Cardiac septum (tissue), 1 donor: ENCODE results near the gene ITGAL. TPM values are rescaled to one million over a fixed set of nuclear protein-coding genes. Genes with fewer than 3 reads are reported as not detected.
A peak's percentile ranks its signal among the peaks of the same experiment; 100 is the strongest.

Experiments
- DNase-seq: peaks from one replicate; pipeline ENCODE4 v3.0.0-alpha.2; 2020; ENCODE audit warnings: low spot score
- intact Hi-C: fragments of 100-400 bp; cut with DNase I; formaldehyde crosslinking; loops from one replicate; pipeline ENCODE4 v1.14.0; 2022
- total RNA-seq: library from RNA; stranded (reverse); fragmentation: NEBNext Ultra II Directional; extraction: Animal tissue kit (Norgen Biotek cat#: 25700); gene quantifications from one replicate; pipeline ENCODE4 v1.2.1, GENCODE V29; 2021
- donor health status: DM: no; HTN: no; CAD: no.

Gene ITGAL
- total RNA-seq, 1 donor from 2014 or later: 2.9 TPM

GRCh38 chr16:30557957-30558788 is 85.6 kb downstream of the ITGAL start, which contains the start of gene ZNF764:
ZNF764 (minus strand) TSS chr16:30558374; CDS start chr16:30558182, 192 bp downstream.
- intact Hi-C loops: loop anchor here (1.0 to 2.0 kb wide), 3 partner anchors 13 to 71 kb away; partner anchors contain the start of gene ZNF688
- DNase-seq: peak; percentile 100

DNA sequence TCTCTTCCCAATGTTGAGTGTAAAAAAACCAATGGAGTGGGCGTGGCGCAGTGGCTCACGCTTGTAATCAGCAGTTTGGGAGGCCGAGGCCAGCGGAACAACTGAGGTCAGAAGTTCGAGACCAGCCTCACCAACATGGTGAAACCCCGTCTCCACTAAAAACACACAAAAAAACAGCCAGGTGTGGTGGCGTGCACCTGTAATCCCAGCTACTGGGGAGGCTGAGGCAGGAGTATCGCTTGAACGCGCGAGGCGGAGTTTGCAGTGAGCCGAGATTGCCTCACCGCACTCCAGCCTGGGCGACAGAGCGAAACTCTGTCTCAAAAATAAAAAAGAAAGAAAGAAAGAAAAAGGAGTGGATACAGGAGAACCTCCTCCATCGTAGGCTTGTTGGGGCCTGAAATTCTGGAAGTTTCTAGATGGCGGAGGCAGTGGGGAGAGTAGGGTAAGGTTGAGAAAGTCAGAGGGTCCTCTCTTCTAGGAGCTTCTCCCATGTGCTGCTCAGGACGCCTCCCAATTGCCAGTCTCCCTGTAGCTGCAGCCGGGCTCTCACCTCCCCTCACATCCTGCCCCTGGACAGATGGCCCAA is 86.3 kb downstream of the ITGAL start:
- intact Hi-C loops: loop anchor here (1.0 to 2.0 kb wide), 3 partner anchors 12 to 70 kb away; partner anchors contain the start of gene ZNF688

GRCh38 chr16:30559690-30560089 is 87.1 kb downstream of the ITGAL start:
- intact Hi-C loops: loop anchor here (2.0 kb wide), 1 partner anchor 69 kb away; no protein-coding TSS in a partner anchor
- DNase-seq: no peak

More for the DNA sequence above, 86.3 kb downstream of the ITGAL start:
- DNase-seq: no peak

GRCh38 chr16:30561089-30561816 is 88.7 kb downstream of the ITGAL start:
- peak; percentile 80 for DNase-seq
- intact Hi-C loops: no loop called here

DNA sequence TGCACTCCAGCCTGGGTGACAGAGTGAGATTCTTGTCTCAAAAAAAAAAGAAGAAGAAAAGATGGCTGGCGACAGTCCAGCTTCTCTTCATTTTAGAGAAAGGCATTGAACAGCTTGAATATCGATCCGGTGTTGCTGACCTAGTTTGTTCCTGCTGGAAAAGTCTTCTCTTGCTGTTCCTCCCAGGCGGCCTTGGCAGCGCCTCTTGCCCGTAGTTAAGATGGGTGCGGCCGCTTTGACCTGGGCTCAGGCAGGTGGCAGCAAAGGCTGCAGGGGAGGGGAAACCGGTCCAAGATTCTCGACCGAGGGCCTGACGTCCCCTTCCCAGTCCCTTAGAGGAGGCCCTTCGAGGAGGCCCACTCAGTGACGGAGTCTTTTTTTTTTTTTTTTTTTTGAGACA is 89.5 kb downstream of the ITGAL start:
- intact Hi-C loops: no loop called here

DNA sequence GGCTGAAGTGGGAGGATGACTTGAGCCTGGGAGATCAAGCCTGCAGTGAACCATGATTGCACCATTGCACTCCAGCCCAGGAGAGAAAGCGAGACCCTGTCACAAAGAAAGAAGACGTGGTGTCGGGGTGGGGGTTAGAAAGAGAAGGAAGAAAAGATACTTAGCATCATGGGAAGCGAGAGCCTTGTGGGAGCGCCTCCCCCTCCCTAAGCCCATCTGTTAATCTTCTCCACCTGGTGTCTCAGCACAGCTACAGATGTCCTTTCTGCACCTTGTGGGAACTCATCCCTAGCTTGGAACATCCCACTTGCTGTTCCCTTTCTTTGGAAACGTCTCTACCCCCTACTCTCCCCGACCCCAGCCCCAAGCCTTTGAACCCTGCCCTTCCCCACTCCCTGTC is 93.0 kb downstream of the ITGAL start:
- no peak for DNase-seq
- intact Hi-C loops: no loop called here

More for the DNA sequence above, 89.5 kb downstream of the ITGAL start:
- DNase-seq: no peak

DNA sequence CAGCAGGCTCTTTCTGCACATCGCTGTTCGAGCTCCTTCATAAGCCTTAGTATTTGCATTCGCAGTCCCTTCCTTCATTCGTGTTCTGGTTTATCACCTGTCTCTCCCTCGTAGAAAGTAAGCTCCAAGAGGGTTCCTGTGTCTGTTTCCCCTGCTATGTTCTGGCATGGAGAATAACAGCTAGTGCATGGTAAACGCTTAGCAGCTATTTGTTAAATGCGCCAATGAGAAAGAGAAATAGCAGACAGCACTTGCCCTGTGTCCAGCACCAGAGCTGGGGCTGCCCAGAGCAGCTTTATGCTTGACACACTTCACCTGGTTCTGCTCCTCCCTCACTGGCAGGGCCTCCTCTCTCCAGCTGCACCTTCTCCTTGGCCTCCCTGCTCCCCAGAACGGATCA is 93.4 kb downstream of the ITGAL start:
- DNase-seq: no peak
- intact Hi-C loops: no loop called here

- intact Hi-C loops: no loop called here
- DNase-seq: no peak
Observed at GRCh38 chr16:30566531-30566930, 94.0 kb downstream of the ITGAL start.

GRCh38 chr16:30567160-30567990 is 94.8 kb downstream of the ITGAL start:
- intact Hi-C loops: no loop called here
- DNase-seq: no peak

DNA sequence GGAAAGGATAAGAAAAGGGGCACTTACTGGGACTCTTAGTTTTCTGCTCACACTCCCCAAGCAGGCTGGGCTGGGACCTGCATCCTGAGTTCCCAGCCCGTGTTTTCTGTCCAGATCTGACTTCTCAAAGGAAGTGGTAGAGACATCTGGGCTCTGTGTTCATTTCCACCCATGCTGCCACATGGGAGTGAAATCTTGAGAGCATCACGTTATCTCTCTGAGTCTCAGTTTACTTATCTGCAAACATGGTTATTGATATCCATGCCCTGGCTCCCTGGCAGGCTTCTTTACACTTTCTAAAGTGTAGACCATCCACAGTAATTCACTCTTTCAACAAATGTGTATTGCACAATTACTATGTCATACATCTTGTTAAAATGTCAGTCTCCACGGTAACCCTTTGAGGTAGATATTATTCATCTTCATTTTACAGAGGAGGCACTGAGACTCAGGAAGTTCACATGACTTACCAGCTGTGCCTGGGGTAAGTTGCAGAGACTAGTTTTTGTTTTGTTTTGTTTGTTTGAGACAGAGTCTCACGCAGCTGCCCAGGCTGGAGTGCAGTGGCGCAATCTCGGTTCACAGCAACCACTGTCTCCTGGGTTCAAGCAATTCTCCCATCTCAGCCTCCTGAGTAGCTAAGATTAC is 95.6 kb downstream of the ITGAL start:
- intact Hi-C loops: no loop called here
- DNase-seq: no peak

DNA sequence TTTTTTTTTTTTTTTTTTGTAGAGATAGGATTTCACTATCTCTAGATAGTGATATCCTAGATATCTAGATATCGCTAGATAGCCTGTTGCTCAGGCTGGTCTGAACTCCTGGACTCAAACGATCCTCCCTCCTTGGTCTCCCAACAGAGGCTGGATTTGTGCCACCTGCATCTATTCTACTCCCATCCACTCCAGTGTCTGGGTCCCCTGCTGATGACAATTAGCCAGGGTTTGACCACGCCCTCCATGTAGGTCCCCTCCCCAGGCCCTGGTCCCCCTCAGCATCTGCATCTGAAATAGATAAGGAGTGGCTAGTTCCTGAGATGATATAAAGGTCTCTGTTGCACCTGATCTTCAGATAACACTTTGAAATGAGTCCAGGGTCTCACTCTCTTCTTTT is 96.7 kb downstream of the ITGAL start:
- intact Hi-C loops: no loop called here
- no peak for DNase-seq

- intact Hi-C loops: loop anchor here (5.0 kb wide), 1 partner anchor 62 kb away; no protein-coding TSS in a partner anchor
- DNase-seq: no peak
Observed at GRCh38 chr16:30569746-30570635, 97.4 kb downstream of the ITGAL start.

DNA sequence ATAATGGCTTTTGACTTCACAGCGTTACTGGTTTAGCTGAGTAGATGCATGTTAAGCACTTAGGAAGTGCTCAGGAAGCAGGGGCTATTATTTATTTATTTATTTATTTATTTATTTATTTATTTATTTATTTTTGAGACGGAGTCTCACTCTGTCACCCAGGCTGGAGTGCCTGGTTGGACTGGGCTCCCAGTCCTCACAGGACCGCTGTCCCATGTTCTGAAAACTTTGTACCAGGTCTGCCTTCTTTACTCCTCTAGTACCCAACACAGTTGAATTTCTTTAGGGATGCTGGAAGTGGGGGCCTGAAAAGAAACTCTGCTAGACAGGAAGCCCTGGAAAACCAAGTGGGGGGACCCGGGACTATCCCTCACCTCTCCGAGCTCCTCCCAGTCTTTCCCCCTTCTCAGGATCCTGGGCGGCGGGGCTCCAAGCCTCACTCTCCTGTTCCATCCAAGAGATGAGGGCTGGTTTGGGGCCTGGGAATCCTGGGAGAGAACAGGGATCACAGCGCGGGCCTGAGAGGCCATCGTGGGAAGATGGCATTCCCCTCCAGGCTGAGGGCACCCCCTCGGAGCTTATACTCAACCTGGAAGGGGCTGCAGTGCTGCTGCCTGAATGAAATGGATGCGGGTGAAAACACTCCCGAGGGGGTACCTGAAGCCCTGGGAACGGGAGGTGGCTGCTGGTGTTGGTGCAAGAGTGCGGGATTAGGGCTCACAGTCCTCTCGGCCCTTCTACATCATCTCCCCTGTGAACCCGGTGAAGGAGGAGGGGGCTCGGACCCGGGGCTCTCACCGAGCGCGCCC is 98.3 kb downstream of the ITGAL start:
- intact Hi-C loops: loop anchor here (1.0 to 5.0 kb wide), 2 partner anchors 13 to 61 kb away; partner anchors contain the start of gene ZNF764

GRCh38 chr16:30571445-30572322 is 99.1 kb downstream of the ITGAL start, which contains the start of gene ZNF688:
ZNF688 (minus strand) TSS chr16:30571714; CDS start chr16:30571629, 85 bp downstream.
- DNase-seq: peak; percentile 96
- intact Hi-C loops: loop anchor here (1.0 to 5.0 kb wide), 3 partner anchors 13 to 61 kb away; partner anchors contain the start of genes ZNF764 and ZNF785

More for the DNA sequence above, 98.3 kb downstream of the ITGAL start:
- DNase-seq: no peak
